ENCODE data around the gene CYBC1.
"Not testable (repeated sequence)": the region's sequence is repeated elsewhere in the genome, so short reads cannot be mapped to it uniquely, and the experiment has no call there.

CYBC1 gene

DNA sequence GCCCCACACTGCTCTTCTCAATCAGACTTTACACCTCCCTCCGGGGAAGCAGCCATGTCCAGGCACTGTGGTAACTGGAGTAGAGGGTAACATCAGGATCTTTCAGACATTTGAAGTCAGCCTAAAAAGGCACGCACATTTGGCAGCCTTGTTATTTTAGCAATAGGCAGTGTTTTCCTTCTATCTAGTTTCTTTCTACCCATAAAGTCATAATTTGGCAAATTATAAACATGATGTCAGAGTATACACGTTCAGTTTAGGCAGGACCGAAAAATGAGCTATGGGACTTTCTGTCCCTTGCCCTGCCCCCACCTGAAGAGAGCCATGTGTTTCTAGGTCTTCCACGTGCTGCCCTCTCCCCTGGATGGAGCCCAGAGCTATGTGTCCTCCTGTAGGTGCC, 29.1 kb upstream of the CYBC1 start:
- DNase-seq (ENCODE audit: low read depth, low spot score) = no peak

DNA sequence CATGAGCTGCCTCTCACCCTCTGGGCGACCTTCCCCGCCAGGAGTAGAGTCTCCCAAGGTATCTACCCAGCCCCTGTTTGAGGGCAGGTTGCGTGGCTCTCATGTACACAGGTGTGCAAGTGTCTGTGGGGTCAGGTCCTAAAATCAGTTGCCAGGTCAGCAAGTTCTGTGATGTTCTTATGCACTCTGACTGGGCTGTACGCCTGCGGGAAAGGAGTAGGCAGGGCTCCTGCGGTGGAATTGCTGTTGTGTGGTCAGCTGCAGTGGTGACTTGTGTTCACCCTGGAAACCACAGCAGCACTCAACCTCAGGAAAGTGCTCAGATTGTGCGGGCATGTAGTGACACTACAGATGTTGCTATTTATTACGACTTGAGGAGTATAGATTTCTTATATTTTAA, 27.4 kb upstream of the CYBC1 start:
- no peak for DNase-seq (ENCODE audit: low read depth, low spot score)

DNA sequence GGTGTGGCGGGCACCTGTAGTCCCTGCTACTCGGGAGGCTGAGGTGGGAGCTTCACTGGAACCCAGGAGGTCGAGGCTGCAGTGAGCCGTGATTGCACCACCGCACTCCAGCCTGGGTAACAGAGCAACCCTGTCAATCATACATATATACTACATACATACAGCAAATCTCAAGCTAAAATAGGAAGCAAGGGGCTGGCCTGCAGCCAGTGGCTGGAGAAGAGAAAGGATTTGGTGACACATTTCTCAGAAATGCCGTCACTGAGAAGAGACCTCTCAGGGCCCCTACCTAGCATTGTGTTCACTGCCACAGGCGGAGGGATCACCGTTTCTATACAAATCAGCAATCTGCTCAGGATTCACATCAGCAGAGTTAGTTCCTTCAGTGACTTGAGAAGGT, 24.9 kb upstream of the CYBC1 start:
- DNase-seq (ENCODE audit: low read depth, low spot score) = no peak

DNA sequence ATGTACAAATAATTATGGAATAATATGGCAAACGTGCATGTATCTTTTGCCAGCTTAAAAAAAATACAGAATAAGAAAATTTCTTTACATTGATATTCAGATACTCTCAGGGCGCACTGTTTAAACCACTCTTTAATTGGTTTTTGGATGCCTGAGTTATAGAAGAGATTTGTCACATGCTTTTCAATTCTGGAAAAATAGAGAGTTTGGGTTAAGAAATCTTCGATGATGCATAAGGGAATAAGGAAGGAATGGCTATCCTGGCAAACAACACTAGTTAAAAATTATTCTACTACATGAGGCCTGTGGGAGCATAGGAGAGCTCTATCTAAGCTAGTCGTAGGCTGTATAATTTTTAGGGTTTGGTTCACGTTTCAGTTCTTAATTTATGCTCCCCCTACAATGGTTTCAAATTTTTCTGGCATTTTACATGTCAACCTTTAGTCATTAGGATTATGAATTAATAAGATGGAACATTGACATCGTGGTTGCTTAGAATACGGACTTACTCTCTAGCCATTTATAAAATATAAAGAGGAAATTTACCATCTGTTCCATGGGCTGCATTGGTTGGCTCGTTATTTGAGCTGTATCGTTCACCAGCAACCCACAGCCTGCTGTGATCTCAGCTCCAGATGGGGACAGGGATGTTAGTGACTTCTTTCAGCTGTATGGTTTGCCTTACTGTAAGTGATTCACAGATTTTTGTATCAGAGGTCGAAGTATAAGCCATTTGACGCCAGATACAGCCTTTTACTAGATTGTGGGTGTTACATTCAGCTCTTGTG, 23.9 kb upstream of the CYBC1 start:
- DNase-seq (ENCODE audit: low read depth, low spot score) = no peak

DNA sequence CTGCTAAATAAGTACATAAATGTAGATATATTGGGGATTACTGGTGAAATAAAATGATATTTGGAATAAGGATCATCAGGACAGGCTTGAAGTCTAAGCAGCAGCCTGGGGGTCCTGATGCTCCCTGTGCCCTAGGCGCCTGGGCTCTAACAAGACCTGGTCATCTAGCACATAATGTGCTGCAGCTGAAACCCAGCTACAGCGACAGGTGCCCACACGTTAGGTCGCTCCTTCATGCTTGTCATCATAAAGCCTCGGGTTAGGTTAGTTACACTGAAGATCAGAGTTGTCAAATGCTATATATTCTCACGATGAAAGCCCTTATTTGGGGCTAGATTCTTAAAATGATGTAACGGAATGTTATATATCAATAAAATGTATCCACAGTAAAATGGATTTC, 19.5 kb upstream of the CYBC1 start:
- no peak for DNase-seq (ENCODE audit: low read depth, low spot score)

DNA sequence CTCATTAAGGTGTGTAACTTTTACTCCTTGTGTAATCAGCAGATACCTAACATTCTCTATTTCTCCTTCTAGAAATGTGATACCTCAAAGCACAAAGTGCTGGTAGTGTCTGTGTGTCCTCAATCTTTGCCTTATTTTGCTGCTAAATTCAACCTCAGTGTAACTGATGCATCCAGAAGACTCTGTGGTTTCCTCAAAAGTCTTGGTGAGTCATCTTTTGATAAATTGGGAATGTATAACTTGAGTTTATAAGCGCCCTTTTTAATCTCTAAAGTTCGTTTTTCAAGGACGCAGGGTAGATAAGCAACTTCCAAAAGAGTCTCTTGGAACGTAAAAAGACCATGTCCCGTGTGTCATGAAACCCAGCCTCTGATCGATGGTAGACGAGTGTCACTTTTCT, 18.1 kb upstream of the CYBC1 start:
- DNase-seq (ENCODE audit: low read depth, low spot score) = no peak

DNA sequence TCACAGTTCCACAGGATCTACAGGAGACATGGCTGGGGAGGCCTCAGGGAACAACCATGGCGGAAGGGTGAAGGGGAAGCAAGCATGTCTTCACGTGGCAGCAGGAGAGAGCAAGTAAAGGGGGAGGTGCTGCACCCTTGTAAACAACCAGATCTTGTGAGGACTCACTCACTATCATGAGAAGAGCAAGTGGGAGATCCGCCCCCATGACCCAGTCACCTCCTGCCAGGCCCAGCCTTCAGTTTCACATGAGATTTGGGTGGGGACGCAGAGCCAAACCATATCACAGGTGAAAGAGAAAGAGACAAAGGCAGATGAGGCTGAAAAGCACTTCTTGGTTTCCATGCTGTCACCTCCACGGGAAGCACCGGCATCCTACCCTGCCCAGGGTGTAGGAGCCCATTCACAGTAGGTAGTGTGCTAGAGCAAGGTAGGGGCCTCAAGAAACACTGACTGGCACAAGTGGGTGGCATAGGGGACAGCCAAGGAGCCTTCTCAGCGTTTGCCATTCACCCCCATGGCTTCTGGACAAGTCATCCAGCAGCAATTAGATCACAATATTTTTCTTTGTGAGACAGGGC, 14.6 kb upstream of the CYBC1 start:
- no peak for DNase-seq (ENCODE audit: low read depth, low spot score)

DNA sequence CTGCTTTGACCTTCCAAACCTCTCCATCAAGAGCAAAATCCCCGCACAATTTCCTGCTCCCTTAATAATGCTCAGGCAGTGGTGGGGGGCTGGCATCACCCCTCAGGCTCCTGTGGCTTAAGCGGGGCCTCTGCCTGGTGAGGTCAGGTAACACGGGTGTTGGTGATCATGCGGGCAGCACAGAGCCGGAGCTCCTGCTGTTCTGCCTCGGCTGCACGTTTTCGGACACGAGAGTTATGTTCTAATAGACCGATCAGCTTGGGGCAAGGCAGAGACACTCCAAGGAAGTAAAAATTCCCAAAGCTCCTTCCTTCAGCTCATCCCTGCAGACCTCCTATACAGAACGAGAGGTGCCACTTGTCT, 14.0 kb upstream of the CYBC1 start:
- DNase-seq (ENCODE audit: low read depth, low spot score) = no peak

DNA sequence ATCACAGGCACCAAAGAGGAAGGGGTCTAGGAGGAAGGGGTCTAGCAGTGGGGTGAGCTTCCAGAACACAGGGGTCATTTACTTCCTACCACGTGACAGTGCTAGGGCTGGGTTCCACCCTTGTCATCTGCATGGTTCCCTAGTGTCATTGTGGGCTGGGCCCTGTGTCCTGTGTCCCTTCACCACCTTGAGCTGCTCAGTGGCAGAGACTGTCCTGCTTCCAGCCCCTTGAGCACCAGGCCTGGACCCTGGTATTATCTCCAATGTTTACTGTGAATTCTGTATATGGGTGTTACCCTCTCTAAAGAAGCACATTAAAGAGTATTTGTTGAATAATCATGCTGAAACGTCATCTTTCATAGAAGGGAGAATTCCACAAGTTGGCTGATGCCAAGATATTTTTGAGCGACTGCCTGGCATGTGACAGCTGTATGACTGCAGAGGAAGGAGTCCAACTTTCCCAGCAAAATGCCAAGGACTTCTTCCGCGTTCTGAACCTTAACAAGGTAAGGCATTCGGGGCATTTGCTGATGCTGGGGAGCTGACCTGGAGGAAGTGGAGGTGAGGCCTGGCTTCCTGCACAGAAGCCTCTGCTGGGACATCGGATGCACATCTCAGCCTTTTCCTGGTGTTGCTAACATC, 13.5 kb upstream of the CYBC1 start:
- DNase-seq (ENCODE audit: low read depth, low spot score) = no peak

DNA sequence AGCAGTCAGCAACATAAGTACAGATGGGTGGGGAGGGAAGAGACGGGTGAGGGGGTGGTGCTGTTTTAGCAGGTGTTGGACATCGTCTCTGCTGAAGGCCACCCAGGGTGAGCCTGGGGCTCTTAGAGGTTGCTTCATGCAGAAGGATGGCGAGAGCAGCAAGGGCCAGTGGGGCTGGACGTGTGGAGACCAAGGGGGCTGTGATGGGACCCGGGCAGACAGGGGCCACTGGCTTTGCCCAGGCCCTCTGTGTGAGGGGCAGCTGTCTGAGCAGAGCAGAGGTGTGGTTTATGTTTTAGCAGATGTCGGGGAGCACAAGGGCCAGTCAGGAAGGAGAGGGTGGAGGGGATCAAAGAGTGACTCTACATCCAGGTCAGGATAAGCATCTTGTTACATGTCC, 12.8 kb upstream of the CYBC1 start:
- DNase-seq (ENCODE audit: low read depth, low spot score) = no peak

DNA sequence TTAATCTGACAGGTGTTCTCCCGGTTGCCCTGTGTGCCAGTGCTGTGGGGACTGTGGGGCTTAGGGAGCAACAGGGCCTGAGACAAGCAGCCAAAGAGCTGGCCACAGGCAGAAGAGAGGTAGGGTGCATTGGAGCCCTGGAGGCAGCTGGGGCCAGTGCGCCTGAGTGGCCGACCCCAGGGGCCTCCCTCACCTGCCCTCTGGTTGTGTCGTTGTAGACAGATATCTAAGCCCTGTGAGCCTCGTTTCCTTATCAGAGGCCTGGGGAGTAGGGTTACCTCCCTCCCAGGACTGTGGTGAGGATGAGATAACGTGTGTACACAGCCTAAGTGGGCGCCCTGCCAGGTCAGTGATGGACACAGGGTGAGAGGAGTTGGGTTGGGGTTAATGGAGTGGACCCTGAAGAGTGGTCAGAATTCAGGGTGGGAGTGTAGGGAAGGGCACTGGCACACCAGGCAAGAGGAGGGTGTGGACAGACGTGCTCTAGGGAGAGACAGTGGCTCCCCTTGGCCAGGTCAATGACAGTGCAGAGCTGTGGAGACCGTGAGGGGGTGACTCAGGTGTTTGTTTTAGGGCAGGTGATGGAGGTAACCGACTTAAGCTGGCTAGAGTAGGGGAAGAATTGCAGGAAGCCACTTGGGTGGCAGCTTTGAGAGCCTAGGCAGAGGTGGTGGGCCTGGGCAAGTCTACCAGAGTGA, 11.4 kb upstream of the CYBC1 start:
- DNase-seq (ENCODE audit: low read depth, low spot score) = no peak

DNA sequence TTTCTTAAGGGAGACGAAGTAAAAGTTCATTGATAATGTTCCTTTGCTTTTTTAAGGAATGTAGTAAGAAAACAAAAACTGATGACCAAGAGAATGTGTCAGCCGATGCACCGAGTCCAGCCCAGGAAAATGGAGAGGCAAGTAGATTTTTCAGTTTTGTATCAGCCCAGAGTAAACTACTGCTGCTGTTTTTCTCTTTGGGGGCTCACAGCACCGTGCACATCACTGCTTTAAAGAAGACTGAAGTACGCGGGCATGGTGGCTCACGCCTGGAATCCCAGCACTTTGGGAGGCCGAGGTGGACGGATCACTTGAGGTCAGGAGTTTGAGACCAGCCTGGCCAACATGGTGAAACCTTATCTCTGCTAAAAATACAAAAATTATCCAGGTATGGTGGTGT, 9.4 kb upstream of the CYBC1 start:
- not testable (repeated sequence) for DNase-seq (ENCODE audit: low read depth, low spot score)

DNA sequence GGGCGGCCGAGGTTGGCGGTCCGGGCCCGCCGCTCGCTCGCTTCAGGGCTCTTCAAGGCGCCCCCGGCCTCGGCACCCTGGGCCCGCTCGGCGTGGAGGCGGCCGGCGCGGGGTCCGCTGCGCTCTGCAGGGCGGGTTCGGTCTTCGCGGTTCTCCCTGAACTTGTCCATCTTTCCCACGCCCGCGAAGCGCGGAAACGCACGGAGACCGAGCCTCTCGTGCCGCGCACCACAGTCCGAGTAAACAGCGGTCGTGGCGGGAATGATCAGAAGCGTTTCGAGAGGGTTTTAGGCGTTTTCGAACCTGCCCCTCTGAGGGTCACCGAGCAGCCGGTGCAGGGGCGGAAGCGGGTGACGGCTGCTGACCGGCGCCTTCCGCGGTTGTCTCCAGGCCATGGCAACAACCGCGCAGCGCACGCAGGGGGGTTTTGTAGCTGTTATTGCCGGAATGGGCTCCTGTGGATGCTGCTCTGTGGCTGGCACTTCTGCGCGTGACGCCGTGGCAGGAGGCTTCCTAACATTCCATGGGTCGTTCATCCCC, 8.4 kb upstream of the CYBC1 start:
- DNase-seq (ENCODE audit: low read depth, low spot score) = peak; percentile 48

DNA sequence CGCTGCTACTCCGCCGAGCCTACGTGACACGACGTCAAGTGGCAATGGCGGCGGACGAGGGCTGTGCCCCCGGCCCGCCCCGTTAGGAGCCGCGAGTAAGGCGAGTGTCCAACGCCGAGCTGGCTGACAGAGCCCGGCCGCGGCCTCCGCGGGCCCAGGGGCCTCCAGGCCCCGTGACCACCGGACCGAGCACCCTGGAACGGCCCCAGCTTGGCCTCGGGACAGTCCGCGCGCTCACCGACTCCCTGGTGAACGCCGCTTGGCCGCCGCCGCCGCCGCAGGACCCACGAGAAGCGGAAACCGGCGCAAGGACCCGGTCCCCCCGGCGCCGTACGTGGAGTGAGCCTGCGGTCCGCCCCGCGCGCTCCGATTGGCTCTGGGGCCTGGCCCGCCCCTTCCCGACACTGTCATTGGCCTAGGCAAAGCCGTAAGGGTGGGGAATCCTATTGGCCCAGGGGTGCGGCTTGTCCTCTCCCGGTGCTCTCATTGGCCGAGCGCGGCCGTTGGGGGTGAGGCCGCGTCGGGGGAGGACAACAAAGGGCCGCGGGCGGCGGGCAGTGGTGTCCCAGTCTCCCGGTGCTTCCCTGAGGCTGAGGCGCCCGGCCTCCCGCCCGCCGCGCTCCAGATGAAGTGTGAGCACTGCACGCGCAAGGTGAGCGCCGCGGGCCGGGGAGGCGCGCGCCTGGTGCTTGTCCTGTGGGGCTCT, 7.8 kb upstream of the CYBC1 start, which contains the start of gene NARF:
NARF (plus strand) TSS at position 563 of the 706 bp plus-strand sequence; CDS start at position 626, 63 bp downstream.
- peak; percentile 99 for DNase-seq (ENCODE audit: low read depth, low spot score)

DNA sequence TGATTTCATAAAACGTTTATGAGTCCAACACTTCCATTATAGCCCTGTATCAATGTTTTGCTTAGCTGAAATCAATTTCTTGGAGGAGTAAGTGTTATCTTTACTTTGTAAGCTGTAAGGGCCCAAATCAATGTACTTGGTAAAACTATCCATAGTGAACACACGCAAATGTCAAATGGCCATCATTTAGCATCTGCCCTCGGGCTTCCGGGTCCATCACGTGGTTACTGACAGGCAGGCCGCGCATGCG, 7.3 kb upstream of the CYBC1 start:
- no peak for DNase-seq (ENCODE audit: low read depth, low spot score)

DNA sequence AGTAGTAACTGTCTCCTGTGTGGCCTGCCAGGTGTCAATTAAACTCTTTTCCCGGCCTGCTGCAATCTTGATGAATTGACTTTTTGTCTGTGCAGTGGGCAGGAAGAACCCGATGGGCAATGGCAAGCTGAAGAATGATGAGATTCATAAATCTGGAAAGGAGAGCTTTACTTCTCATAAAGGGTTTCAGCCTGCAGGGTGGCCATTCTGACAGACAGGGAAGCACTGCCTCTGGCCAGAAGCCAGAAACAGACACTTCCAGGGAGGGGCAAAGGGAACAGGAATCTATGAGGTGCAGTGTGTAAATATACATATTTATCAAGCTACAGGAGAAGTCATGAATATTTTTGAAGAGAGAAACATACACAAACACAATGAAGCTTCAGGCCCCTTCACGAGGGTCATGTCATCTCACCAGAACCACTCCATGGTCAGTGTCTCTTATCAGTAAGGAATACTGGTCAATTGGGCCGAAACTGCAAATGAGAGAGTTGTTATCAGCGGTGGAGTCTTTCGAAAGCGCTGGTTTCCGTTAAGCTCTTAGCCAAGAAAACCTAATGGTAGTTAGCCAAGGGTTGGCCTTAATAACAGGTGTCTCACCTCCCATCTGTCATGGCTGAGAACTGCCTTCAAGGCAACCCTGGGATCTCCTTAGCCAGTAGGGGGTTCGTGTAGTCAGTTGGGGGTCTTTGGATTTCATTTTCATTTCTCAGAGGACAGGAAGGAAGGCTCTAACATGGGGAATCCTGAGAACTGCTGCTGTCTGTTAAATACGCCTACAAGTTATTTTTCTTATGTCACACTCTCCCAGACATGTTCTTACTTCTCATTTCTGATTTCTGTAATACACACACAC, 6.7 kb upstream of the CYBC1 start:
- no peak for DNase-seq (ENCODE audit: low read depth, low spot score)

DNA sequence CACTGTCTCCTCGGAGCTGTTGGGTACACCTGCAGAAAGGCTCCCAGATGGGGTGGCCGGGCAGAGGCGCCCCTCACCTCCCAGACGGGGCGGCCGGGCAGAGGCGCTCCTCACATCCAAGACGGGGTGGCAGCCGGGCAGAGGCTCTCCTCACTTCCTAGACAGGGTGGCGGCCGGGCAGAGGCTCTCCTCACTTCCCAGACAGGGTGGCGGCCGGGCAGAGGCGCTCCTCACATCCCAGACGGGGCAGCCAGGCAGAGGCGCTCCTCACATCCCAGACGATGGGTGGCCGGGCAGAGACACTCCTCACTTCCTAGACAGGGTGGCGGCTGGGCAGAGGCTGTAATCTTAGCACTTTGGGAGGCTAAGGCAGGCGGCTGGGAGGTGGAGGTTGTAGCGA, 3.2 kb upstream of the CYBC1 start:
- not testable (repeated sequence) for DNase-seq (ENCODE audit: low read depth, low spot score)

DNA sequence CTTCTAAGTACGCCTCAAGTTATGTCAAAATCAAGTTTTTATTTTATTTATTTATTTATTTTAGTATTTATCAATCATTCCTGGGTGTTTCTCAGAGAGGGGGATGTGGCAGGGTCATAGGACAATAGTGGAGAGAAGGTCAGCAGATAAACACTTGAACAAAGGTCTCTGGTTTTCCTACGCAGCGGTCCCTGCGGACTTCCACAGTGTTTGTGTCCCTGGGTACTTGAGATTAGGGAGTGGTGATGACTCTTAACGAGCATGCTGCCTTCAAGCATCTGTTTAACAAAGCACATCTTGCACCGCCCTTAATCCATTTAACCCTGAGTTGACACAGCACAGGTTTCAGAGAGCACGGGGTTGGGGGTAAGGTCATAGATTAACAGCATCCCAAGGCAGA, 2.6 kb upstream of the CYBC1 start:
- DNase-seq (ENCODE audit: low read depth, low spot score) = not testable (repeated sequence)

DNA sequence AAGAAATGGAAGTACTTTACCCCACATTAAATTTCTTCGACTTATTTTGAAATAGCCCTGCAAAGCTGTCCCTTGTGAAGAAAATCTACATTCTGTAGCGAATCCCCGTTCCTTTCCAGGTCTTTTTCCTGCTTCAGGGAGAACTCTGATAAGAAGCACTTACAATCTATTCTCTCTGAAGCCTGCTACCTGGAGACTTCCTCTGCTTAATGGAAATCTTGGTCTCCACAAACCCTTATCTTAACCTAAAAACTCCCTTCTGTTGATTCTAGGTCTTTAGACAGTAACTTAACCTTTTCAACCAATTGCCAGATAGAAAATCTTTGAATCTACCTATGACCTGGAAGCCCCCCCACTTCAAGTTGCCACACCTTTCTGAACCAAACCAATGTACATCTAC, 1.6 kb upstream of the CYBC1 start:
- no peak for DNase-seq (ENCODE audit: low read depth, low spot score)

DNA sequence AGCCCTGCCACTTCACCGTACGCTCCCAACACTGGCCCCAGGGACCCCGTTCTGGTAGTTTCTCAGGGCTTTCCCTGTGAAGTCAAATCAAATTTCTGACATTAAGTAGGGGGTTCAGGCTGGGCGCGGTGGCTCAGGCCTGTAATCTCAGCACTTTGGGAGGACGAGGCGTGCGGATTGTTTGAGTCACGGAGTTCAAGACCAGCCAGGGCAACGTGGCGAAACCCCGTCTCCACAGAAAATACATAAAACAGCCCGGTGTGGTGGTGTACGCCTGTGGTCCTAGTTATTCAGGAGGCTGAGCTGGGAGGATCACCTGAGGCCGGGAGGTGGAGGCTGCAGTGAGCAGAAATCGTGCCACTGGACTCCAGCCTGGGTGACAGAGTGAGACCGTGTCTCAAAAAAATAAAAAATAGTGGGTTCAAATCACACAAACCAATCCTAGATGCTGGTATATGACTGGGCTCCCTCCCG, 632 bp downstream of the CYBC1 start:
- no peak for DNase-seq (ENCODE audit: low read depth, low spot score)

Measured in ELF-1 (cell line).